B cell (primary cell): ENCODE measurements around the gene MAPK8.

Source experiments
- EZH2 ChIP-seq: IDR thresholded peaks from 2 replicates; pipeline ENCODE4 v1.6.1; 2012; ENCODE audit warnings: borderline replicate concordance, low read depth, mild to moderate bottlenecking, moderate library complexity, low read length; ENCODE audit not compliant: insufficient read depth, poor library complexity, severe bottlenecking
- TF ChIP-seq, protein P1 (sequence below): fragments of 200-600 bp; IDR thresholded peaks from one replicate; pipeline ENCODE4 v1.8.0; 2022; ENCODE audit warnings: antibody characterized with exemption, mild to moderate bottlenecking

- TF ChIP-seq, protein P1, sequence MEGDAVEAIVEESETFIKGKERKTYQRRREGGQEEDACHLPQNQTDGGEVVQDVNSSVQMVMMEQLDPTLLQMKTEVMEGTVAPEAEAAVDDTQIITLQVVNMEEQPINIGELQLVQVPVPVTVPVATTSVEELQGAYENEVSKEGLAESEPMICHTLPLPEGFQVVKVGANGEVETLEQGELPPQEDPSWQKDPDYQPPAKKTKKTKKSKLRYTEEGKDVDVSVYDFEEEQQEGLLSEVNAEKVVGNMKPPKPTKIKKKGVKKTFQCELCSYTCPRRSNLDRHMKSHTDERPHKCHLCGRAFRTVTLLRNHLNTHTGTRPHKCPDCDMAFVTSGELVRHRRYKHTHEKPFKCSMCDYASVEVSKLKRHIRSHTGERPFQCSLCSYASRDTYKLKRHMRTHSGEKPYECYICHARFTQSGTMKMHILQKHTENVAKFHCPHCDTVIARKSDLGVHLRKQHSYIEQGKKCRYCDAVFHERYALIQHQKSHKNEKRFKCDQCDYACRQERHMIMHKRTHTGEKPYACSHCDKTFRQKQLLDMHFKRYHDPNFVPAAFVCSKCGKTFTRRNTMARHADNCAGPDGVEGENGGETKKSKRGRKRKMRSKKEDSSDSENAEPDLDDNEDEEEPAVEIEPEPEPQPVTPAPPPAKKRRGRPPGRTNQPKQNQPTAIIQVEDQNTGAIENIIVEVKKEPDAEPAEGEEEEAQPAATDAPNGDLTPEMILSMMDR, result no peak
- TF ChIP-seq EZH2, result no peak
Measured at GRCh38 chr10:48462482-48463020, 156.1 kb downstream of the MAPK8 start.
